HG02798 (cell line): ENCODE data around the gene CDHR1.
"Not testable (repeated sequence)": the region's sequence is repeated elsewhere in the genome, so short reads cannot be mapped to it uniquely, and the experiment has no call there.

ENCODE experiments used
- ATAC-seq: cut with Tn5 transposase; IDR thresholded peaks from one replicate; pipeline ENCODE4 v1.9.1; 2021; ENCODE audit warnings: mild to moderate bottlenecking; ENCODE audit not compliant: unreplicated experiment, poor library complexity

Gene CDHR1

DNA sequence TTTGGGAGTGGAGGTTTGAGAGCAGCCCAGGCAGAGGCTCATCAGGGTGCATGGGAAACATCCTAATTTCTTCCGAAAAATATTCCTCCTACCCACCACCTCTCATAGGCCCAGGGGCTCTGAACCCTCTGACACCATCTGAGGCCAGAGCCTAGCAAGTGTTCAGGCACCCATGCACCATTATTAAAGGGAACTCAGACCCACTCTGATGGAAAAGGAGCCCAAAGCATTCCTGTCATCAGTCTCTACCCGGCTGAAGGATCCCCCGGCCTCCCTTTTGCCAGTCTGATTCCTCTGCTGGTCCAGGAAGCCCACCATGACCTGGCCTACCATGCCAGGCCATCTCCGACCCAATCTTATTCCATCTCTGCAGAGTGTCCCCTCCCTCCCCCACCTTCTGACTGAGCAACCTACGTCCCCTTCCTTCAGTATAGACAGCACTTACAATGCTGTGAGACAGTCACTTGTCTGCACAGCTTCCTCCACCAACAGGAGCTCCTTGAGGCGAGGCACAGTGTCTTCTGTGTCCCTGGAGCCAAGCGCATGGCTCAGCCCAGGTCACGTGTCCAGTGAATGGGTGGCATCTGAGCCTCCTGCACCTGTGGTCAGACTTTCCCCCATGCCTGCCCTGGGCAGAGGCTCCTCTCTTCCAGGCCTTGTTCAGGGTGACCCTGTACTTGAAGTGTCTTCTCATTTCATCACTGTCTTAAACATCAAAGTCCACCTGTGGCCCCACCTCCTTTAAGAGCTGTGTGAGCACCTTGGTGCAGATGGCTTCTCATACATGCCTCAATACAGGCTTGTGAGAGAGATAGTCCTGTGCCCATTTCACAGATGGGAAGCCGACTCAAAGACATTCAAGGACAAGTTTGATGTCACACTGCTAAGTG lies 21.6 kb upstream of the CDHR1 start:
- peak; percentile 56 for ATAC-seq

GRCh38 chr10:84173501-84173929 lies 20.8 kb upstream of the CDHR1 start, which contains the start of gene GPR15LG:
GPR15LG (plus strand) TSS chr10:84173801; CDS start chr10:84173852, 51 bp downstream.
- peak; percentile 33 for ATAC-seq

DNA sequence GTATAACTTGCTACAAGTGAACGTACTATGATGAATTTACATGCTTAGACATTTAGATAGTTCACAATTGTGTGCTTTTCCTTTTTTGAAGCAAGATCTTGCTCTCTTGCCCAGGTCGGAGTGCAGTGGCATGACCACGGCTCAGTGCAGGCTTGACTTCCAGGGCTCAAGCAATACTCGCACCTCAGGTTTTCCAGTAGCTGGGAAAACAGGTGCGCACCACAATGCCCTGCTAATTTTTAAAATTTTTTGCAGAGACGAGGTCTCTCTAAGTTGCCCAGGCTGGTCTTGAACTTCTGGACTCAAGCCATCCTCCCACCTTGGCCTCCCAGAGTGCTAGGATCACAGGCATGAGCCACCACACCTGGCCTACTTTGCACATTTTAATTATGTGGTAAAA lies 18.9 kb upstream of the CDHR1 start:
- ATAC-seq = no peak

- no peak for ATAC-seq
Observed at GRCh38 chr10:84176351-84176750, 18.0 kb upstream of the CDHR1 start.

DNA sequence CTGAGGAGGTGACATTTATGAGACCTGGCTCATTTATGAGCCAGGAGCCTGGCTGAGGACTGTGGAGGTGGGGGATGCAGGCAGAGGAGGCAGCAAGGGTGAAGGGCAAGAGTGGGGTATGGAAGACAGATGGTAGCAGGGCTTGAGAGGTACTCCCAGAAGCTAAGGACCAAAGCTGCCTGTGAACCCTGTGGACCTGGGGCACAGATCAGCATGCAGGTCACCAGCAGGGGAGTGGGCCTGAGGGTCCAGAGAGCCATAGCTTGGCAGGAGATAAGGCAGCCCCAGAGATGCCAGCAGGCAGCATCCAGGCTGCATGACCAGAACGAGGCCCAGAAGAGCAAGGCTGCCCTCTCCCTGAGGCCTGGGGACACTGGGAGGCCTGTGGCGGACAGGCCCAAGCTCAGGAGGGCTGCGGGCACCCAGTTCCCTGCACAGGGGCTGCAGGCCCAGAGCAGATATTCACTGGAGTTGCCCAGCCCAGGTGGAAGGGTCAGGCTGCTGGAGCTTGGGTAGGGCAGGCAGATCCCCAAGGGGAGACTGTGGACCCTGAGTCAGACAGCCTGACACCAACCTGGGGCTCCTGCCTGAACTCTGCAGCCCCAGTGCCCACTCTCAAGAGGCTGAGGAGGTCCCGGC lies 17.4 kb upstream of the CDHR1 start:
- ATAC-seq = no peak

GRCh38 chr10:84177541-84178141 lies 16.7 kb upstream of the CDHR1 start:
- ATAC-seq = peak; percentile 46

- ATAC-seq = no peak
Observed at GRCh38 chr10:84178160-84178609, 16.2 kb upstream of the CDHR1 start.

GRCh38 chr10:84179059-84179710 lies 15.2 kb upstream of the CDHR1 start:
- ATAC-seq = peak; percentile 92

- not testable (repeated sequence) for ATAC-seq
Observed at GRCh38 chr10:84180386-84180785, 14.0 kb upstream of the CDHR1 start.

DNA sequence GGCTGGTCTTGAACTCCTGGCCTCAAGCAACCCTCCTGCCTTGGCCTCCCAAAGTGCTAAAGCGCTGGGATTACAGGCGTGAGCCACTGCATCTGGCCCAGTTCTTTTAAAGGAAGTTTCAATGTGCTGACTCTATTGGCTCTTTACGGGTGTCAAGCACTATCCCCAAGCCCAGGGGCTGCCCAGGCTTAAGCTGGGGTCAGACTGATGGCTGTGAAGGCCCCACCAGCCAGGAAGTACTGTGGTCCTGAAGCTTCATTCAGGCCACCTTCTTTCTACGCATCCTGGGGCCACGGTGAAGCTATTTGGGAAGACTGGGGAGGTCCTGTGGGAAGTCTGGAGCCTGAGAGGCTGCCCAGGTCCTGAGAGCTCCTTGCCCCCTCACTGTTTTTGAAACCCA lies 12.7 kb upstream of the CDHR1 start:
- ATAC-seq = no peak

DNA sequence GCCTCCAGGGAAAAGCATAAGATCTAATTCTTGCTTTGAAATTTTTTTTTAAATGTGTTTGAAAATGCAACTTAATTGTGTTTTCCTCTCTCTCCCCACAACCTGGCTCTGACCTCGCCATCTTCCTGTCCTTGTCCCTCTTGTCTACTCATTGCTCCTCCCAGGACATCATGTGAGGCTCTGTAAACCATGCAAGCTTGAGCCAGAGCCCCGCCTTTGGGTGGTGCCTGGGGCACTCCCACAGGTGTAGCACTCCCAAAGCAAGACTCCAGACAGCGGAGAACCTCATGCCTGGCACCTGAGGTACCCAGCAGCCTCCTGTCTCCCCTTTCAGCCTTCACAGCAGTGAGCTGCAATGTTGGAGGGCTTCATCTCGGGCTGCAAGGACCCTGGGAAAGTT lies 9.8 kb upstream of the CDHR1 start:
- ATAC-seq = peak; percentile 57

DNA sequence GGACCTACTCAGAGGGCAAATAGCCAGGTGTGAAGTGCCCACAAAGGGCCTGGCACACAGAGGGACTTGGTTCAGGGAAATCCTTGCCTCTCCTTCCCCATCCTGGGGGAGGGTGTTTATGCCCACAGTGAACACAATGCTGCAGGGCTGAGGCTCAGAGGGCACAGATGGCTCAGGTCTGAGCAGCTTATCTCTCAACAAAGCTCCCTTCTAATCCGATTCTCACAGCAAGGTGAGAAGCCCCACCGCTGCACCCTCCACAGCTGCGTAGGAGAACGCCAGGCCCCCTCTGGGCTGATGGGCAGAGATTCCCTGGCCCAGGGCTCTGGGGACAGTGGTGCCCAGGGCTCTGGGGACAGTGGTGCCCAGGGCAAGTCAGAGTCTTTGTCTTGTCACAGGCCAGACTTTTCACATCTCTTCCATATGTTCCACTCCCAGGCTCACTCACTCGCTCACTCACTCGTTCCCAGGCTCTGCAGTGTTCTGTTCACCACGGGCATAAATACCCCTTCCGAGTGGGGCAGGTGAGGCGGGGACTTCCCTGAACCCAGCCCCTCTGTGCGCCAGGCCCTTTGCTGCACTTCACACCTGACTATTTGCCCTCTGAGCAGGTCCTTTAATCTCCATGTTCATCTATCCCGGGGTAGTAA lies 8.7 kb upstream of the CDHR1 start:
- ATAC-seq = no peak

DNA sequence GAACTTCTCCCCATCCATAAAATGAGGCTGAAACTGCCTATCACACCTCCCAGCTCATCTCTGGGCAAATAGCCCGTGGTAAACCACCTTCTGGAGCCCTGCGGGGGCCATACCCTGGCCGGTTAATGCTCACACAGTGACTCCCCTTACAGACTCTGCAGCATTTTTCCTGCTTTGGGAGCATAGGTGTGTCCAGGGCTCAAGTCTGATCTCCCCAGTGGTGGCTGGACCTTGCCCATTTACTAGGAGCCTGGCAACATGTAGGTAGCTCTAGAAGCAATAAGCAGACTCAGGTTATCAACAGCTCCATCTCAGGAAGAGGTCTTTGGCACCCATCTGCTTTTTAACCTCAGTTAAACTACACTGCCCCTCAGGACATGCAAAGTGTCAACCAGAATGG lies 5.5 kb upstream of the CDHR1 start:
- no peak for ATAC-seq

DNA sequence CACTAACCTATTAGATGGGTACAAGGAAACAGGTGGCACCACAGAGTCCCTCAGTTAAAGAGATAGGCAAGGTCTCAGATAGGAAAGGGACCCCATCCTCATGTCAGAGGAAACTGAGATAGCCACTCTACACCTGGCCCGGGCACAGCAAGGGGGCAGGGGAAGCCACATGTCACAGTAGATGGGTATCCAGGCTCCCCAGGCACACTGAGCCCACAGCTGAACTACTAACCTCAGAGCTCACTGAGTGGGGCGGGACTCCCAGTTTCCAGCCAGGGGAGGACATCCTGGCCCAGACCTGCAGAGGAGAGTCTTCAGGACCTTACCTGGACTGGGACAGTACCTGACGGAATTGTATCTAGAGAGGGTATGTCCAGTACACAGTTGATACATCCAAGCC lies 3.7 kb upstream of the CDHR1 start:
- ATAC-seq = no peak

GRCh38 chr10:84191106-84191505 lies 3.2 kb upstream of the CDHR1 start:
- no peak for ATAC-seq

GRCh38 chr10:84193327-84193726 lies 1.0 kb upstream of the CDHR1 start:
- no peak for ATAC-seq

DNA sequence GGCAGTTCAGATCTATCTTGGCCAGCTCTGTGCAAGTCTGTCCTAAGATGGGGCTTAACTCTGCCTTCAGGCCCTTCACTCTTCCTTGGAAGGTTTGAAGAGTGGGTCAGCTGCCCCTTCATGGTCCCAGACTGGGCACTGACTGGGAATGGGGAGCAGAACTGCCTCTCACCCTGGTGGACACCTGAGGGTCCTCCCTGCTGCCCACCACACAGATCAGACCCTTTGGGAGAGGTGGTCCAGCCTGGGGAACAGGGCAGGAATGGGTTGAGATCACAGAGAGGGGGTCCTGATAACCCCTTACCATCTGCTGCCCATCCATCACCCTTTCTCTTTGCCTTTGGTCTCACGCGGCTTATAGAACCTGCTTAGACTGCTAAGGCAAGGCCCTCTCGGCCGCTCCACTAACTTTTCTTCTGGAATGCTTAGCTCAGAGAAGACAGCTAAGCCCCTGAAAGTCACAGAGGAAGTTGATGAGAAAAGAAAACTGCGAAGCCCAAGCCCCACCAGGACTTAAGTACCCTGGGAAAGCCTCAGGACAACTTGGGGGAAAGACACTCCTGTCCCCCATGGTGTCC lies 402 bp upstream of the CDHR1 start:
- ATAC-seq = no peak

DNA sequence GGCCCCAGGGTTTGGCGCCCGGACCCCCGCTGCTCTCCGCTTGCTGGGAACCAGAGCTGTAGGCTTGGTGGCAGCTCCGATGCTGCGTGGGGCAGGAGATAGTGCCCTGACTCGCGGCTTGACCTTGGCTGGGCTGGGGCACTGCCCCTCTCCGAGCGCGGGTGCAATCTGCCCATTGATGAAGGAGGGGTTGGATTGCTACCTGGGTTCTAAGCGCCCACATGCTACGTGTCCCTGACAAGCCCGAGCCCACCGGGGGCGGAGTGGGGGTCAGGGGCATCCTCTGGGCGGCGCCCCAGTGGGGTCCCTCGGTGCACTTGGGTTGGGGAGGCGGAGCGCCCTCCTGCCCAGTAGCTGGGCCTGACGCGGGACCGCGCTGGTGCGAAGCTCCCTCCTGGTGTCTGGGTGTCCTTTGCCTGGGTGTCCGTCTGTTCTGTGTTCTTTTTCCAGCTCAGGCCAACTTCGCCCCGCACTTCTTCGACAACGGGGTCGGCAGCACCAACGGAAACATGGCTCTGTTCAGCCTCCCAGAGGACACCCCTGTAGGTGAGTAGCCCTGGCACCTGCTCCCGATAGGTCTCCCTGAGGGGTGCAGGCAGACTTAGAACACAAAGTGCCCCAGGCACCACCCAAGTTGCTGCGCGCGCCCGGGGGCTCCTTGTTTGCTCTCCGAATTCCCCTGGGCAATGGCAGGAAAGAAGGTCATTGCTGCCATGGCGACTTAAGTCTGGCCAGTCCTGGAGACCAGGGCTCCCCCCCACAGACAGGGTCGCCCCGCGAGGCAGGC lies 900 bp downstream of the CDHR1 start:
- peak; percentile 1 for ATAC-seq

GRCh38 chr10:84196083-84196482 lies 1.7 kb downstream of the CDHR1 start:
- ATAC-seq = no peak
